Large intestine (tissue), 3 donors: Measurements from ENCODE around the gene EFNB1. TPM values are rescaled to one million over a fixed set of nuclear protein-coding genes. Genes with fewer than 3 reads are reported as not detected.

ENCODE experiments used
- DNase-seq, 2 donors: peaks; one replicate each; pipeline versions ENCODE4 v3.0.0 to v3.0.0-alpha.2; 2013
- H3K27ac ChIP-seq: one replicate; pipeline ENCODE4 v1.5.1; 2013; ENCODE audit warnings: low read length
- H3K27me3 ChIP-seq: 2 replicates; pipeline ENCODE4 v1.6.1; 2013; ENCODE audit warnings: low read length; ENCODE audit not compliant: control insufficient read depth, insufficient read depth
- H3K36me3 ChIP-seq: 2 replicates; pipeline ENCODE4 v1.6.1; 2013; ENCODE audit warnings: low read length; ENCODE audit not compliant: control insufficient read depth, insufficient read depth
- H3K4me1 ChIP-seq: one replicate; pipeline ENCODE4 v1.6.1; 2013; ENCODE audit warnings: low read length; ENCODE audit not compliant: control insufficient read depth, insufficient read depth
- H3K4me3 ChIP-seq: one replicate; pipeline ENCODE4 v1.5.1; 2013; ENCODE audit warnings: low read length
- H3K9me3 ChIP-seq: one replicate; pipeline ENCODE4 v1.6.1; 2013; ENCODE audit warnings: mild to moderate bottlenecking, low read depth, low read length, moderate library complexity; ENCODE audit not compliant: control insufficient read depth
- WGBS: methylation state at CpG from one replicate; pipeline ENCODE4 v1.1.5; 2013; ENCODE audit warnings: low lambda C conversion rate; ENCODE audit not compliant: insufficient coverage; 5-methylcytosine and 5-hydroxymethylcytosine counted together
- polyA plus RNA-seq: library from polyadenylated mRNA; unstranded; fragments of 120-200 nt; gene quantifications from one replicate; pipeline ENCODE4 v1.2.1, GENCODE V29; 2013

The EFNB1 gene
- polyA plus RNA-seq, 1 donor = 25.4 TPM

DNA sequence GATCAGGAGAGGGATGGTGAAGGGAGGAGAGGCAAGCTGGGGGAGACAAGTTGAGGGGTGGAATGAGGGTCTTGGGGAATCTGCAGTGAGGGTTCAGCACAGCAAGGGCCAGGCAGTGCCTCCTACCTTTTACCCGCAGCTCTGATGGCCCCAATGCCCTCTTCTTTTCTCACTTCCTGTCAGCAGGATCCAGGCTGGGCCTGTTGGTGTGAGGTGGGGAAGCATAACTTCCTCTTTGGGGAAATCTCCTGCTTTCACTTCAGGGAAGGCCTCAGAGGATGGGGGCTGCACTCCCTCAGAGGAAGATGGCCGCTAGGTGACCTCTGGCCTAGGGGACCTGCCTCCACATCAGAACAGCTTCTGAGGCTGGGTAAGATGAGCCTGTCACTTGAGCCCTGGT lies 36.5 kb downstream of the EFNB1 start:
- no CpG with 5 or more reads among the region's 2 CpGs for WGBS
- Histone ChIP-seq H3K4me3 (no peak overlapping the region), H3K4me1 (peaks cover 38% of the 10 kb centered on the region), H3K36me3 (no peaks in the 10 kb centered on the region), H3K27ac (no peak overlapping the region), H3K9me3 (no peaks in the 10 kb centered on the region), H3K27me3 (no peaks in the 10 kb centered on the region)
- peak in 1 of 2 donors; percentile 17 for DNase-seq

DNA sequence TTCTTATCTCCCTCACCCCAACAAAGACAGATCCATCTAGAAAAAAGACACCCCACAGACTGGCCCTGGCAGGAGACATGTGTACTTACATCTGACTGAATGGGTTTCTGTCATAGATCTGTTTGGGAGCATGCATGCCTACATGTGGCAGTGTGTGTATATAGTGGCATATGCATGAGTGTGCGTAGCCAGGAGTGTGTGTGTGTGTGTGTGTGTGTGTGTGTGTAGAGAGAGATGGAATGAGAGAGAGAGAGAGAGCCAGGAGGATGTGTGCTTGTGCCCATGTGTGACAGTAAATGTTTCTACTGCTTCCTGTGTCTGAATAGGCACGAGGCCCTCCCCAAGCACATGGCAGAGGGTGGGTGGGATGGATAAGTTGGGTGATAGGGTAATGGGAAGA lies 37.1 kb downstream of the EFNB1 start:
- WGBS = no CpG with 5 or more reads among the region's 2 CpGs
- no peak overlapping the region for H3K4me3 ChIP-seq
- no peak overlapping the region for H3K27ac ChIP-seq
- H3K4me1 ChIP-seq = peaks cover 42% of the 10 kb centered on the region
- H3K9me3 ChIP-seq = no peaks in the 10 kb centered on the region
- no peak for DNase-seq
- H3K36me3 ChIP-seq = no peaks in the 10 kb centered on the region
- H3K27me3 ChIP-seq = no peaks in the 10 kb centered on the region

GRCh38 chrX:68867458-68868112 lies 38.8 kb downstream of the EFNB1 start:
- H3K27me3 ChIP-seq = no peaks in the 10 kb centered on the region
- peaks cover 52% of the 10 kb centered on the region for H3K4me1 ChIP-seq
- H3K9me3 ChIP-seq = no peaks in the 10 kb centered on the region
- H3K4me3 ChIP-seq = no peak overlapping the region
- no CpG with 5 or more reads among the region's 14 CpGs for WGBS
- DNase-seq = peak; percentile 56 to 73
- peak overlapping the region; percentile 78 for H3K27ac ChIP-seq
- H3K36me3 ChIP-seq = no peaks in the 10 kb centered on the region

DNA sequence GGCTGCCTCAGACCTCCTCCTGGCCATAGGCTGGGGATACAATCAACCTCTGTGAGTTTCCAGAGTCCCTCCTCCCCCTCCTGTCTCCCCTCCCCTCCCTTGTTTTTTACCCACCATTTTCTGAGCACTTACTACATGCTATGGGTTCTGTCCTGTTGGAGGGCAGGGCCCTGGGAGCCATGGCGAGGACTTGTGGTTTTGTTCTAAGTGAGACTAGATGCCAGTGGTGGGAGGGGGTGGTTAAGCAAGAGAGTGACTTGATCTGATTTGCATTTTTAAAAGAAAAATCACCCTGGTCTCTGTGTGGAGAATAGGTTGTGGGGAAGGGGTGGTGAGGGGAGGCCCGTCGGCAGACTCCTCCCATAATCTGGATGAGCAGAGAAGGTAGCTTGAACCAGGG lies 39.5 kb downstream of the EFNB1 start:
- peaks cover 52% of the 10 kb centered on the region for H3K4me1 ChIP-seq
- DNase-seq = no peak
- H3K4me3 ChIP-seq = no peak overlapping the region
- no peaks in the 10 kb centered on the region for H3K27me3 ChIP-seq
- H3K36me3 ChIP-seq = no peaks in the 10 kb centered on the region
- H3K27ac ChIP-seq = peak overlapping the region; percentile 78
- no CpG with 5 or more reads among the region's 3 CpGs for WGBS
- no peaks in the 10 kb centered on the region for H3K9me3 ChIP-seq

- peak; percentile 69 to 84 for DNase-seq
- H3K4me1 ChIP-seq = peaks cover 52% of the 10 kb centered on the region
- no peaks in the 10 kb centered on the region for H3K36me3 ChIP-seq
- no CpG with 5 or more reads among the region's 5 CpGs for WGBS
- peak overlapping the region; percentile 78 for H3K27ac ChIP-seq
- H3K4me3 ChIP-seq = no peak overlapping the region
- no peaks in the 10 kb centered on the region for H3K27me3 ChIP-seq
- no peaks in the 10 kb centered on the region for H3K9me3 ChIP-seq
These were observed 40.3 kb downstream of the EFNB1 start for GRCh38 chrX:68868902-68869800.

GRCh38 chrX:68870357-68870756 lies 41.5 kb downstream of the EFNB1 start:
- WGBS = no CpG with 5 or more reads among the region's 3 CpGs
- peak in 1 of 2 donors; percentile 54 for DNase-seq
- peak overlapping the region; percentile 78 for H3K27ac ChIP-seq

DNA sequence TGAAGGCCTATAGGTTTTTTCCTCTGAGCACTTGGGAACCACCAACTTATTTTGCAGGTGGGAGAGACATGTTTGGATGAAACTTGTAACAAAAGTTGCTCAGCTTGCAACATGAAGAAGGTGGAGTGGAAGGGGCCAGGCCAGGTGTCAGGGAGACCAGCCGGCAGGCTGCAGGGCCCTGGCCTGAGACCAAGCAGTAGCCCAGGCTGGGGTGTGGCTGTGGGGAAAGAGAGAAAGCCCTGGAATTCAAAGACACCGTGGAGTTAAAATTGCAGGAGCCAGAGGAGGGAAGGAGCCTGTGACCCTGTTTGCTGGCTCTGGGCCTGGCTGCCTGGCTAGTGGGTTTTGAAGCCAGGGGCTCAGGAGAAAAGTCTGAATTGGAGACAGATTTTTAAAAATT lies 43.4 kb downstream of the EFNB1 start:
- WGBS = no CpG with 5 or more reads among the region's 2 CpGs

More at GRCh38 chrX:68870357-68870756, 41.5 kb downstream of the EFNB1 start:
- H3K36me3 ChIP-seq = no peaks in the 10 kb centered on the region
- H3K9me3 ChIP-seq = no peaks in the 10 kb centered on the region
- peaks cover 52% of the 10 kb centered on the region for H3K4me1 ChIP-seq
- no peak overlapping the region for H3K4me3 ChIP-seq
- no peaks in the 10 kb centered on the region for H3K27me3 ChIP-seq

DNA sequence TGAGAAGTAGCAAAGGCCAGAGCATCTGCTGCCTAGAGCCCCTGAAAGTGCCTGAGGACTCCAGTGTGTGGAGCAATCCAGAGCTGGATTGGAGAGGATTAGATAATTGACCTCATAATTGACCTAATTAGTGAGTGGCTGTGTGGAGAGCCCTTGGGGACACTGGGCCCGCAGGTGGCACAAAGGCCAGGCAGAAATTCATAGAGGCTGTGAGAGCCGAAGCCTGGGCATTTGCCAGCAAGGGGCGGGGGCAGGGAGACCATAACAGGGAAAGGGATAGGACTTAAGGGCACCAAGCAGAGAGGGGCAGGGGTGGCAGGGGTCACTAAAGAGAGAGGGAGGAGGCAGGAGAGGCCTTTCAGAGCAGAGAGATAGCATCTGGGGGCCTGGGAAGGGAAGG lies 45.3 kb downstream of the EFNB1 start:
- DNase-seq = no peak
- WGBS = no CpG with 5 or more reads among the region's 3 CpGs
- Histone ChIP-seq H3K36me3 (no peaks in the 10 kb centered on the region), H3K27me3 (no peaks in the 10 kb centered on the region), H3K4me1 (peaks cover 24% of the 10 kb centered on the region), H3K9me3 (no peaks in the 10 kb centered on the region), H3K4me3 (no peak overlapping the region), H3K27ac (no peak overlapping the region)

More for the DNA sequence above, 43.4 kb downstream of the EFNB1 start:
- Histone ChIP-seq H3K4me1 (peaks cover 43% of the 10 kb centered on the region), H3K36me3 (no peaks in the 10 kb centered on the region), H3K27ac (no peak overlapping the region), H3K4me3 (no peak overlapping the region), H3K9me3 (no peaks in the 10 kb centered on the region), H3K27me3 (no peaks in the 10 kb centered on the region)
- no peak for DNase-seq

GRCh38 chrX:68876731-68877130 lies 47.9 kb downstream of the EFNB1 start:
- Histone ChIP-seq H3K27me3 (no peaks in the 10 kb centered on the region), H3K4me1 (peaks cover 5% of the 10 kb centered on the region), H3K36me3 (no peaks in the 10 kb centered on the region), H3K27ac (no peak overlapping the region), H3K9me3 (no peaks in the 10 kb centered on the region), H3K4me3 (no peak overlapping the region)
- no CpG with 5 or more reads among the region's 6 CpGs for WGBS
- DNase-seq = no peak

- H3K4me1 ChIP-seq = no peaks in the 10 kb centered on the region
- H3K27ac ChIP-seq = no peak overlapping the region
- no peaks in the 10 kb centered on the region for H3K36me3 ChIP-seq
- H3K4me3 ChIP-seq = no peak overlapping the region
- no peak for DNase-seq
- H3K27me3 ChIP-seq = no peaks in the 10 kb centered on the region
- H3K9me3 ChIP-seq = no peaks in the 10 kb centered on the region
- no CpG with 5 or more reads among the region's 9 CpGs for WGBS
These were observed 48.8 kb downstream of the EFNB1 start for GRCh38 chrX:68877606-68878005.
